ENCODE data around the gene NOP14.
"Not testable (repeated sequence)": the region's sequence is repeated elsewhere in the genome, so short reads cannot be mapped to it uniquely, and the experiment has no call there.

DNA sequence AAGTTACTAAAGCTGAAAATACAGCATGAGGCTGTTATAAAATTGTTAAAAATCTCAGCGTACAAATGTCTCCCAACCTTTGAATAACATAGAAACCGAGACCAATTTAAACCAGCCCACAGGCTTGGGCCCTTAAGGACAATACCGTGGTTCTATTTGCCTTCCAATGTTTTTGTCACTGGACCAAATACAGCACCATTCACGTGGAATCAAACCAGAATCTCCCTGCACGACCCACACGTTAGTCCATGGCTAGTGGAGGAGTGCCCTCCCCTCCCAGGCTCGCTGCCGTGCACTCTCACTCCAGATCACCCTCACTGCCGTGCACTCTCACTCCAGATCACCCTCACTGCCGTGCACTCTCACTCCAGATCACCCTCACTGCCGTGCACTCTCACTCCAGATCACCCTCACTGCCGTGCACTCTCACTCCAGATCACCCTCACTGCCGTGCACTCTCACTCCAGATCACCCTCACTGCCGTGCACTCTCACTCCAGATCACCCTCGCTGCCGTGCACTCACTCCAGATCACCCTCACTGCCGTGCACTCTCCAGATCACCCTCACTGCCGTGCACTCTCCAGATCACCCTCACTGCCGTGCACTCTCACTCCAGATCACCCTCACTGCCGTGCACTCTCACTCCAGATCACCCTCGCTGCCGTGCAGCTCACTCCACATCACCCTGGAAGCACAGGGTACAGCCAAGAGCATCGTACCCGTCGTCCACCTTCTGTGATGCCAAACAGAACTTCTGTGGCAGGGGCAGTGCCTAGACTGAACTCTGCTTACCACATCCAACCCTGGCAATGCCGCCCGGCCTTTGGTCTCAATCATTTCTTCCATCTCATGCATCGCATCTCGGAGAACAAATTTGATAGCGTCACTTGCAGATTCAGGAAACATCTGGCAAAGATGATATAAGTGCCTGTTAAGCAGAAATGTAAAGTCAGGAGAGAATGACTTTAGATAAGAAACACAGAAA, 17.3 kb downstream of the NOP14 start:
- not testable (repeated sequence) for TF ChIP-seq BHLHE40 (IDR thresholded peaks at IDR 0.05; ENCODE audit: low read depth, low read length); NPAS2 (CRISPR knock-in tag; IDR thresholded peaks at IDR 0.05; ENCODE audit: borderline replicate concordance); CHD2 (IDR thresholded peaks at IDR 0.05; ENCODE audit: low read length, partially characterized antibody); CTCF (IDR thresholded peaks at IDR 0.05)
- TF ChIP-seq, protein P1, sequence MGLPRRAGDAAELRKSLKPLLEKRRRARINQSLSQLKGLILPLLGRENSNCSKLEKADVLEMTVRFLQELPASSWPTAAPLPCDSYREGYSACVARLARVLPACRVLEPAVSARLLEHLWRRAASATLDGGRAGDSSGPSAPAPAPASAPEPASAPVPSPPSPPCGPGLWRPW (IDR thresholded peaks at IDR 0.05): not testable (repeated sequence)

All from A549 (cell line).